HG02970 (cell line): ENCODE data around the gene TMEM132C.

ENCODE experiments used
- ATAC-seq: cut with Tn5 transposase; IDR thresholded peaks from one replicate; pipeline ENCODE4 v1.9.1; 2021; ENCODE audit warnings: mild to moderate bottlenecking, moderate library complexity, moderate number of reproducible peaks; ENCODE audit not compliant: unreplicated experiment, low FRiP score

TMEM132C gene

DNA sequence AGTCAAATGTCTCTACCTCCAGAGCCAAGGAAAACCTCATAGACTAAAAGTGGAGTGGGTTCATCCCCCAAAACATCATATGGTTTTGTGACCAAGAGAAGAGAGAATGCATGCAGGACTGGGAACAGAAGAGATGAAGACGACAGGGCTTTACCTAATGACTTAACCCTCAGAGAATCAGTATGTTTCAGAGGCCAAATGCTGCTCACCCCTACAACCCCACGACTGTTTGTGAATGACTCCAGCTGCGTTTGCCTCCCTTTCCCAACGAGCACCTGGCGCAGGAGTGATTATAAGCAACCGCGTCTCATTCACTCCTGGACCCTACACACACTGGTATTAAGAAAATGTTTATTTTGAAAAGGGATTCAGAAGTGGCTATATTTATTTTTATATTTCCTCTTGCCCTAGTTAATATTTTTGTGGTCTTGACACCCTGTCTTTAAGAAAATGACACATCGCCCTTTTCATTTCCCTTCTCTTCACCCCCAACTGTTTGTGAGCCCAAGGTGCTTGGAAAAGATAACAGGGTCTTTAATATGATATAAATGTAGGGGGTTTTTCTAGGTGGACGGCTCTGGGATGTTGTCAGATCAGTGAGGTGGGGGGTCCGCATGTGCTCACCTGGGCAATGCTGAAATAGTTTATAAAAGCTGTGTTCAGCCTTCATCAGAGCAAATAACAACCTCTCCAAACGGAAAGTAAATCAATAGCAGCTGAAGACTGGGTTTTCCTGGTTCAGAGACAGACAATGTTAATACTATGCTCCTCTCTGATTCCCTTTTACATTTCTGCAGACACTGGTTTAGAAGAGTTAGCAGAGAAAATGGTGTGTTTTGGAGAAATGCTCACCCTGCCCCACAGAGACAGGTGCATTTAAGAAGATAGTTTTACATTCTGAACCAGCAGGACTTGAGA is 479.1 kb downstream of the TMEM132C start:
- ATAC-seq, result no peak

GRCh38 chr12:128747441-128747840 is 480.5 kb downstream of the TMEM132C start:
- ATAC-seq, result no peak

DNA sequence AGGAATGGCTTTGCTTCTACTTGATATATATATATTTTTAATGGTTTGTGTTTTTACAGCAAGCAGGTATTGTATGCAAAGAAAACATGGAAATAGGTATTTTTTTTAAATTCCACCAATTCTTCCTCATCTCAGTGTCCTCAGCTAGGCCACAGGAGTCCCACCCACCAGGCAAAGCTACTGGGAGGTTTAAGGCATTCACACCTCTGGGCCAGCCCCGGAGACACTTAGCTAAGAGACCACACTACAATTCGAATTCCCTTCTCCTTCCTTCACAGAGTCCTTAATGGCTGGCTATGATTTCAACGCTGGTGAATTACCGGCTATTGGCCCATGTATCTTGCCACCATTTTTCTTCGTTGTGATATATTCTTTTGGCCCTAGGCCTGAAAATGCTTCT is 485.4 kb downstream of the TMEM132C start:
- no peak for ATAC-seq

DNA sequence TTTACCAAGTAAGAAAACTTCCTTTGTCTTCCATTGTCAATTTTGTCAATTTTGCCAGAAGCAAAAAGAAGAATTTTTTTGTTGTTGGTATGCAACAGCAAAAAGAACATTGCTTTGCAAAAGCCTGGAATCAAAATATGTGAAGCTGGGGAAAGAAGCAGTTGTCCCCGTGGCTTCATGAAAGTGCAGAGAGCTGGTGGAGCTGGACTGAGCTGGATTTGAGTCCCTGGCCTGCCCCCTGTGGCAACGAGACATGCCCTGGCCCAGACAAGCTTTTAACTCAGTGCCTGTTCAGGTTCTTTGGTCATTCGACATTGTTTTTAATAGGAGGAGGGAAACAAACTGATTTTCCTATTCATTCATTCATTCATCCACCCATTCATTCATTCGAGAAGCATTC is 486.5 kb downstream of the TMEM132C start:
- ATAC-seq, result no peak

DNA sequence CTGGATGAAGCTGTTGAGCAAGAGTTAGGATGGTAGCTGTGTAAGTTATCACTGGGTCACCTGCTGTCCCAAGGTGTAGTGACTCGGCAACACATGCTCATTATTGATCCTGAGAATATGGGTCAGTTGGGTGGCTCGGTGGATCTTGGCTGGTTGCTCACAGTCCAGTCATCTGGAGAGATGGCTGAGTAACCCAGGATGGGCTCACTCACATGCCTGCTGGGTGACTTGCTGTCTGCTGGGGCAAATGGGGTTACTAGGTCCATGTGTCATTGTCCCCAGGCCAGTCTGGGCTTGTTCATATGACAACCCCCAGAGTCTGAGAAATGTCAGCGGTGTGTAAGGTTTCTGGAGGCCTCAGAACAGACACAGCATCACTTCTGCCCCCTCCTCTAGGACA is 487.3 kb downstream of the TMEM132C start:
- no peak for ATAC-seq

- no peak for ATAC-seq
Measured at GRCh38 chr12:128755566-128755965, 488.6 kb downstream of the TMEM132C start.
